ENCODE results near the gene OR8K3.

Gene OR8K3

GRCh38 chr11:56314844-56315243 is at the start of gene OR8K3:
OR8K3 (plus strand) TSS chr11:56315144; CDS start chr11:56318307, 3,163 bp downstream.
- DNase-seq (ENCODE audit: low read depth, low spot score) = no peak

DNA sequence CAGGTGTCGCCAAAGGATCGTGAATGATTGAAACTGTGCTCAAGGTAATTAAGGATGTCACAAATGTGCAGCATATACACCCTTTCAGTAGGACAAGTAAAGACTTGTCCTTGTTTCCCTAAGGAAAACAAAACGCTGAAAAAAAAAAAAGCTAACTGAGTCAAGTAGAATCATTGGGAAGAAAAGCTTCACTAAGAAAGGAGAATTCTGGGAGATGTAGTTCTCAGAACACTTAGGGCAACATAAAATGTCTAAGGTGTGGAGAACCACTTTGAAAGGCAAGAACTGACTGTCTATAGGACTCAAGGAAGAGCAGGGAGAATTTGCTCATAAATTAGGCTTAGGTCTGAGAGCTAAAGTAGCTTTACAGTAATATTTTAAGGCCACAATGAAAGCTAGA is 43.9 kb upstream of the OR8K3 start:
- DNase-seq (ENCODE audit: low read depth, low spot score) = no peak

DNA sequence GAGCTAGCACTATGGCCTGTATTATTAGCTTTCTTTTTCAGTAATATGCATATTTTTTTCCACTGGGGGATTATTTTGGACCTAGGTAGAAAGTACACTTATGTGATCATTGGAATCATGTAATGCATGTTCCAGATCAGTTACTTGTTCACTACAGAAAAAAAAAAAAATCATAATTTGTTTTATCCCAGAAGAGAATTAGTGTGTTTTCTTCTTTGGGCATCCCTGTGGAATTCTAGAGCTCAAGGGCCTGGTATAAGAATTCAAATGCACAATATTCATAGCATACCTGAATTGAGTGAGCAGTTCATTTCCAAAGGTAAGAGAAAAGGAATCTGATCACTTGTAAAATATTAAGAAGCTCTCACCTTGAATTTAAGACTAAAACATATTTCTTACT is 41.1 kb upstream of the OR8K3 start, which contains the start of gene OR5T1:
Gene OR5T1, plus strand, starts transcription at position 301 of the 400 bp plus-strand sequence. CDS start 1,485 bp downstream, outside the sequence.
- DNase-seq (ENCODE audit: low read depth, low spot score) = no peak

DNA sequence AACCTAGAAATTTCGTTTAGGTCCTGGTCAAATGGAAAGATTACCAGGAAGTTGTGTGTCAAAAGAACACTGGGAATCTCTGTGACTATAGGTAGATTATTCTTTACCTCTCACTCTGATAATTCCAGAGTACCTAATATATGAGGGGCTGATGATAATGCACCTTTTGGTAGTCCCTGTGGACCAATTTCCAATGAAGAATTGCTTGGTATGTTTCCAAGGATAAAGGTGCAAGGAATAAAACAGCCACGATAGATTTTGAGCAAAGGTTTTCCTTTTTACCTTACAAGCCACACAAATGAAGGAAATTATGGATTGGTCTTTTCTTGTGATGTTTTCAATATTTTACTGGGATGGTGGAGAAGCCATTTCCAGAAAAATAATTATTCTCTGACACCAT is 22.8 kb upstream of the OR8K3 start, which contains the start of gene OR8H1:
Gene OR8H1, minus strand, starts transcription at position 101 of the 400 bp plus-strand sequence. CDS start 1,192 bp downstream, outside the sequence.
- no peak for DNase-seq (ENCODE audit: low read depth, low spot score)

- DNase-seq (ENCODE audit: low read depth, low spot score) = no peak
Observed at GRCh38 chr11:56296898-56297297, 18.0 kb upstream of the OR8K3 start.

- no peak for DNase-seq (ENCODE audit: low read depth, low spot score)
Observed at GRCh38 chr11:56307836-56308235, 7.1 kb upstream of the OR8K3 start.

DNA sequence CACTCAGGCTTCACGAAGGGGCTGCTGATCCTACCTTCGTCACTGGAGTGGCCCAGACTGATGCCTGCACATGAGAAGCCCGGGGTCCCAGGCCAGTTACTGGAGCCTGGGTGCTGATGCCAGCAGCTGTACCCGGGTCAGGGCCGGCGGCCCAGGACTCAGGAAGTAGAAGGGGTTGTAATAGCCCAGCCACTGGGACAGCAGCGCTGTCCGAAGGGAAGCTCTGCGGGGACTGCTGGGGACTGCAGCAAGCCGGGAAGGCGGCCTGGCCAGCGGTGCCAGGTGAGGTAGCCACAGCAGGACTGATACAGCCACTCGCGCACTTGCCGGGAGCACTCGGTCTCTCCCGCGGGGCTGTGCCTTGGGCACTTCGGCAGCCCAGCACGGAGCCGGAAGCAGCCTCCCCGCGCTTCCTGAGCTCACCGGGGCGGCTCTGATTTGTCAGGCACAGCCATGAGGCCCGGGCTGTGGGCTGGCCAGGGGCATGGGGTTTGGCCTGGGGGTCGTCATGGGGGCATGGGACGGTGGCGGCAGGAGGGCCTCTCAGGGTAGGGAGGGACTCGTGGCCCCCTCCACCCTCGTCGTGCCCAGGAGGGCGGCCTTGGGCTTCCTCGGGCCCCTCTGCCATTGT is 17.0 kb downstream of the OR8K3 start:
- no peak for DNase-seq (ENCODE audit: low read depth, low spot score)

GRCh38 chr11:56333156-56333555 is 18.2 kb downstream of the OR8K3 start:
- no peak for DNase-seq (ENCODE audit: low read depth, low spot score)

DNA sequence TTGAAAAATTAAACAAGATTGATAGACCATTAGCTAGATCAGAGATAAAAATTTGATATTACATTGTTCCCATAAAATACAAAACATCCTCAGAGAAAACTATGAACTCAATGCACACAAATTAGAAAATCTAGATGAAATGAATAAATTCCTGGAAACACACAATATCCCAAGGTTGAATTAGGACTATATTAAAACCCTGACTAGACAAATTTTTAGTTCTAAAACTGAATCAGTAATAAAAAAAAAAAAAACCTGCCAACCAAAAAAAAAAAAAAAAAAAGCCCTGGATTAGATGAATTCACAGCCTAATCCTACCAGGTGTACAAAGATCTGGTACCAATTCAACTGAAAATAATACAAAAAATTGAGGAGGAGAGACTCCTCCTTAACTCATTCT is 25.3 kb downstream of the OR8K3 start:
- DNase-seq (ENCODE audit: low read depth, low spot score) = no peak

DNA sequence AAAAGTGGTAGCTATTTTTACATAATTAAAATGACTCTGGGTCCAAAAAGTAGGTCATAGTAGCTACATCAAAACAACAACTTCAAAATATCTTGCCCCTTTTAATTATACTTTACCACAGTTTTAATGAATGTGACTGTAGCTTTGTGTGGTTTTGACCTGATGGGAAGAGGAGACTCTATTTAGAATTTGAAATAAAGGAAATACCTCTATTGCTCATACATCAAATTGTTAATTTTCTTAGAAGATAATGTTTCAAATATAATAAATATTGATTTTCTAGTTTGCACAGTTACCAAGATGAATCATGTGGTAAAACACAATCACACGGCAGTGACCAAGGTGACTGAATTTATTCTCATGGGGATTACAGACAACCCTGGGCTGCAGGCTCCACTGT is 30.8 kb downstream of the OR8K3 start, which contains the start of gene OR8K1:
Gene OR8K1, plus strand, starts transcription at position 301 of the 400 bp plus-strand sequence. Its CDS starts 0 bp downstream, at position 301.
- DNase-seq (ENCODE audit: low read depth, low spot score) = no peak

DNA sequence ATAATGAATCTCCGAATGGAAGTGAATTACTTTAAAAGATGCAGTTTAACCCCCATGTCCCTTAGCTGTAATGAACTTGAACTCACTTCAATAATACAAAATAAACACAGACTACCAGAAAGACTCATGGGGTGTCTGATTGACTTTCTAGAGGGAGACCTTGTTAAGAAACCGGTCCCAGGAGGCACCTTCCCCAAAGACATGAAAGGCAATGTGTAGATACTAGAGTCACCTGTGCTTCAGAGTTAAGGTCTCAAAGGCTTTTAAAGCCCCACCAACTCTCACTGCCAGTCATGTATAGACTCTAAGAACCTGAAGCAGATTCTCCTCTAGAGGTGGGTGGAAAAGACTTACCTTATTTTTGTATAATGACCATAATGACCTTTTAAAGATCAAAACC is 39.0 kb downstream of the OR8K3 start, which contains the start of gene OR8J1:
Gene OR8J1, plus strand, starts transcription at position 301 of the 400 bp plus-strand sequence. CDS start 5,956 bp downstream, outside the sequence.
- no peak for DNase-seq (ENCODE audit: low read depth, low spot score)
